ENCODE measurements around the gene ARHGEF38. TPM values are rescaled to one million over a fixed set of nuclear protein-coding genes. Genes with fewer than 3 reads are reported as not detected.

The ARHGEF38 gene
- polyA plus RNA-seq, 3 donors, result not detected

GRCh38 chr4:105631818-105632400 is 79.5 kb downstream of the ARHGEF38 start:
- Histone ChIP-seq H3K27ac (ENCODE audit: low read depth in 1 of 2, low read length in 2 of 2) (no peak overlapping the region), H3K4me2 (replicated peaks; ENCODE audit: extremely low read depth, low read length, poor library complexity, severe bottlenecking) (no peak overlapping the region), H4K20me1 (ENCODE audit: insufficient read depth, low read length) (no peaks in the 10 kb centered on the region), H3K27me3 (ENCODE audit: control insufficient read depth in 2 of 2, insufficient read depth in 2 of 2, low read length in 2 of 2) (no peaks in the 10 kb centered on the region), H3K9me3 (replicated peaks in 1 of 2; ENCODE audit: control insufficient read depth in 1 of 2, insufficient read depth in 1 of 2, low read length in 2 of 2) (no peaks in the 10 kb centered on the region), H3K9ac (ENCODE audit: insufficient read depth, low read length, poor library complexity, severe bottlenecking) (no peak overlapping the region), H3K36me3 (replicated peaks in 1 of 2; ENCODE audit: control insufficient read depth in 1 of 2, insufficient read depth in 2 of 2, low read length in 2 of 2) (no peaks in the 10 kb centered on the region), H3K79me2 (ENCODE audit: insufficient read depth, low read length) (no peaks in the 10 kb centered on the region), H3K4me1 (ENCODE audit: control insufficient read depth in 1 of 2, insufficient read depth in 2 of 2, low read length in 2 of 2) (no peaks in the 10 kb centered on the region), H2AFZ (ENCODE audit: insufficient read depth, low read depth, low read length, poor library complexity, severe bottlenecking) (no peak overlapping the region), H3K4me3 (replicated peaks in 1 of 3; ENCODE audit: low read depth in 2 of 3, low read length in 3 of 3) (no peak overlapping the region)
- no CpG with 5 or more reads among the region's 8 CpGs for WGBS (ENCODE audit: insufficient coverage)
- DNase-seq, result no peak
- Mint-ChIP-seq H3K36me3 (no peaks in the 10 kb centered on the region), H3K9me3 (no peaks in the 10 kb centered on the region), H3K4me1 (peaks cover 2% of the 10 kb centered on the region), H3K27me3 (ENCODE audit: low read depth in 3 of 3) (peaks cover 0 to 3% (median 0%) of the 10 kb centered on the region in 3 donors), H3K4me3 (no peak overlapping the region), H3K27ac (no peak overlapping the region)
- TF ChIP-seq CTCF (IDR thresholded peaks at IDR 0.05), result peak; percentile 77
- intact Hi-C loops (cut with micrococcal nuclease), result no loop called here

- H3K9me3 ChIP-seq (replicated peaks in 1 of 2; ENCODE audit: control insufficient read depth in 1 of 2, insufficient read depth in 1 of 2, low read length in 2 of 2), result no peaks in the 10 kb centered on the region
- H3K79me2 ChIP-seq (ENCODE audit: insufficient read depth, low read length), result no peaks in the 10 kb centered on the region
- no peak overlapping the region for H3K27ac Mint-ChIP-seq
- H3K36me3 ChIP-seq (replicated peaks in 1 of 2; ENCODE audit: control insufficient read depth in 1 of 2, insufficient read depth in 2 of 2, low read length in 2 of 2), result no peaks in the 10 kb centered on the region
- H3K9me3 Mint-ChIP-seq, result no peaks in the 10 kb centered on the region
- DNase-seq, result no peak
- H3K4me1 ChIP-seq (ENCODE audit: control insufficient read depth in 1 of 2, insufficient read depth in 2 of 2, low read length in 2 of 2), result peaks cover 3 to 4% of the 10 kb centered on the region in 2 donors
- intact Hi-C loops (cut with micrococcal nuclease), result no loop called here
- no peak overlapping the region for H3K4me3 ChIP-seq (replicated peaks in 1 of 3; ENCODE audit: low read depth in 2 of 3, low read length in 3 of 3)
- H3K27ac ChIP-seq (ENCODE audit: low read depth in 1 of 2, low read length in 2 of 2), result no peak overlapping the region
- H3K27me3 ChIP-seq (ENCODE audit: control insufficient read depth in 2 of 2, insufficient read depth in 2 of 2, low read length in 2 of 2), result no peaks in the 10 kb centered on the region
- no peak overlapping the region for H2AFZ ChIP-seq (ENCODE audit: insufficient read depth, low read depth, low read length, poor library complexity, severe bottlenecking)
- no peak overlapping the region for H3K4me3 Mint-ChIP-seq
- no peak for TF ChIP-seq CTCF (IDR thresholded peaks at IDR 0.05)
- H3K4me1 Mint-ChIP-seq, result peaks cover 7% of the 10 kb centered on the region
- no peaks in the 10 kb centered on the region for H4K20me1 ChIP-seq (ENCODE audit: insufficient read depth, low read length)
- no peaks in the 10 kb centered on the region for H3K36me3 Mint-ChIP-seq
- no peak overlapping the region for H3K9ac ChIP-seq (ENCODE audit: insufficient read depth, low read length, poor library complexity, severe bottlenecking)
- 100% methylated on average over 1 of the region's 3 CpGs for WGBS (ENCODE audit: insufficient coverage)
- peaks cover 0 to 3% (median 0%) of the 10 kb centered on the region in 3 donors for H3K27me3 Mint-ChIP-seq (ENCODE audit: low read depth in 3 of 3)
- no peak overlapping the region for H3K4me2 ChIP-seq (replicated peaks; ENCODE audit: extremely low read depth, low read length, poor library complexity, severe bottlenecking)
These were observed 80.2 kb downstream of the ARHGEF38 start for GRCh38 chr4:105632599-105632998.

All from CD14-positive monocyte (primary cell).